Colon (tissue), 2 donors: ENCODE data around the gene ZNF429.
"Not testable (repeated sequence)": the region's sequence is repeated elsewhere in the genome, so short reads cannot be mapped to it uniquely, and the experiment has no call there.

Experiments
- FAIRE-seq: peaks from 2 replicates; lab custom pipeline; 2012; peaks lifted over from hg19 to GRCh38; lab: Jason Lieb, UNC
- donor health status: control.
- donor health status: control.

Gene ZNF429

DNA sequence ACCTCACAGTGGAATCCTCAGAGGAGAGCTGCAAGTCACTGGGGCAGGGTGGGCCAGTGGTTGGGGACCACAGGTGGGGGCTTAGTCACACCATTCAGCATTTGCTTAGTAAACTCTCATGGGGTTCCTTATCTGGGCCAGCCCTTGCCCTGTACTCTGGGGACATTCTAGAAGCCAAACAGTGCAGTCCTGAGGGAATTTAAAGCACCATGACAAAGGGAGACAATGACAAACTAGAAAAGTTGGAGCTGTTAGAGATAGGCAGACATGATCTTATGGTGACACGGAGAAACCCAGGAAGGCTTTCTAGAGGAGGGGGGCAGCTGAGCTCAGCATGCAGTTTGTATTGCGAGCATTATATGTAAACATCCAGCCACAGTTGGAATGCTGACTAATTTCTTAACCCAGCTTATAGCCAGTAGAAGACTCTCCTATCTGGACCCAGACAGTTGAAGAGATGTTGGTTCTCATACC is 87.6 kb downstream of the ZNF429 start:
- no peak for FAIRE-seq

DNA sequence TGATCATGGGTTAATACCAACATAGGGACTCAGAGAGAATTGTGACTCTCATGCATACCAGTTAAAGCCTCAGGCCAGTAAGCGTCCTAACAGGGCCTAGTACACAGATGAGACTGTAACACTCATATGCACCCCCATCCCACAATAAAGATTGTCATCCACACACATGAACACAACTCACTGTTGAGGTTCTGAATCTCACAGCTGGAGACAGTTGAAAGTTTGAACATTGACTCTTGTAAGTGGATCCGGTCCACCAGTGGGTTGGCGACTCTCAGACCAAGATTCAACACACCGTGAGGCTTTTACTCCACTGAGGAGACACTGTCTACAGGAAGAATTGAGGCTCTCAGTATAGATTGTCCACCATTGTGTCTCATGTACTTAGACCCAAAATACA is 88.1 kb downstream of the ZNF429 start:
- FAIRE-seq = no peak

DNA sequence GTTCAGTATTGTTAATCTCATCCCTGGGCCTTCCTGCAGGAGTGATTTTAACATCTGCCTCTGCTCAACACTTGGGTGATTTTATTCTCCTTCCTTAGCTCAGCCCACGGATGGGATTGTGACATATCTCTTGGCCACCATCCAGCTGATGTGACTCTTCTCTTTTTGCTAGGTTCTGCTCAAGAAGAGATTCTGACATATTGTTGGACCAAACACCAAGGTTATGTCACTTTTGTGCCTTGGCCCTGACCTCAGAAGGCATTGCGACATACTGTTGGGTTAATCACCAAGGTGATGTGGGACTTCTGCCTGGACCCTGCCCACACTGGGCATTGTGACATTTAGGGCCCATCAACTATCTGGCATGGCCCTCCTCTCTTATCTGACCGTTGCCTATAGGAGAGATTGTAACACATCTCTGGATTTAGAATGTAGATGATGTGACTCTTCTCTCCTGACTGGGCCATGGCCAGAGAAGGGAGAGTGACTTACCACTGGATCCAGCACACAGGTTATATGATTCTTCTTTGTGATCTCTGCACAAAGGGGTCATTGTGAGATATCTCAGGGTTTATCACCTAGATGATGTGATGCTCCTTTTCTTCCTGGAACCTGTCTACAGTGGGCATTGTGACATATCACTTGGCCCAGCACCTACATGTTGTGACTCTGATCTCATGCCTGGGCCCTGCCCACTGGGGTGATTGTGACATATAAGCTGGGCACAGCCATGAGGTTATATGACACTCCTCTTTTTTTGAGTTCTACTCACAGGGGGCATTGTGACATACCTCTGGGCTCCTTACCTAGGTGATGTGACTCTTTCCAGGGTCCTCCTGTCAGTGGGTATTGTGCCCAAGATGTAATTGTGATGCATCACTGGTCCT is 88.8 kb downstream of the ZNF429 start:
- FAIRE-seq = no peak

DNA sequence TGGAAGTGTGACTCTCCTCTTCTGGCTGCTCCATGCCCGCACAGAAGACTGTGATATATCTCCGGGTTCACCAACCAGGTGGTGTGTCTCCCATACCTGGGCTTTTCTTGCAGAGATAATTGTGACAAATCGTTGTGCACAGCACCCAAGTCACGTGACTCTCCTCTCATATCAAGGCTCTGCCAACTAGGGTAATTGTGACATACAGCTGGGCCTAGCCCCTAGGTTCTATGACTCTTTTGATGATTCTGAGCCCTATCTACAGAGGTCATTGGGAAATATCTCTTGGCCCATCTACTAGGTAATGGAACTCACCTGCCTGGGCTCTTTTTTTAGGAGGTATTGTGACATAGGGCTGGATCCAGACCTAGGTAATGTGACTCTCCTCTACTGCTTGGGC is 89.8 kb downstream of the ZNF429 start:
- no peak for FAIRE-seq

DNA sequence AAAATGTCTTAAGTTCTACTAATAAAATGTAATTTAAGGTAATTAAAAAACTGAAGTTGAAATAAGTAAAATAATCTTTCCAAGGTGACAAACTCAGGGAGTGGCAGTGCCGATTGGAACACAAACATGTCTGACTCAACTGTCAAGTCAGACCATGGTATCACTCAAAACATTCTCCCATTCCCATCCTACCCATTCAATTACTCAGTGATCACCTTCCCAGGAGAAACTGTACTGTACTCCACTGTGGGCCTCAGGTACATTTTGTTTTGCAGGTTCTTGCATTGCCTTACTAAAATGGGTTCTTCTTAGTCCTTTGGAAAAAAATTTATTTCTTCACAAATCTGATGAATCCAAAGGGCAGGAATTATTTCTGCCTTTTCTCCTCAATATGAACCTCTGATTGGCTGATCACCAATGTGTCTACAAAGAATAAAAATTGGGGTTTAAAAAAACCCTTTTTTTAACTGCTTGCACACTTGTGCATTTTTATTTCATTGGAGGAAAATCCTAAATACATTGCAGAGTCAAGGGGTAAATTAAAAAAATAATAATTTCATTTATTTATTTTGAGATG is 96.8 kb downstream of the ZNF429 start:
- FAIRE-seq = no peak

DNA sequence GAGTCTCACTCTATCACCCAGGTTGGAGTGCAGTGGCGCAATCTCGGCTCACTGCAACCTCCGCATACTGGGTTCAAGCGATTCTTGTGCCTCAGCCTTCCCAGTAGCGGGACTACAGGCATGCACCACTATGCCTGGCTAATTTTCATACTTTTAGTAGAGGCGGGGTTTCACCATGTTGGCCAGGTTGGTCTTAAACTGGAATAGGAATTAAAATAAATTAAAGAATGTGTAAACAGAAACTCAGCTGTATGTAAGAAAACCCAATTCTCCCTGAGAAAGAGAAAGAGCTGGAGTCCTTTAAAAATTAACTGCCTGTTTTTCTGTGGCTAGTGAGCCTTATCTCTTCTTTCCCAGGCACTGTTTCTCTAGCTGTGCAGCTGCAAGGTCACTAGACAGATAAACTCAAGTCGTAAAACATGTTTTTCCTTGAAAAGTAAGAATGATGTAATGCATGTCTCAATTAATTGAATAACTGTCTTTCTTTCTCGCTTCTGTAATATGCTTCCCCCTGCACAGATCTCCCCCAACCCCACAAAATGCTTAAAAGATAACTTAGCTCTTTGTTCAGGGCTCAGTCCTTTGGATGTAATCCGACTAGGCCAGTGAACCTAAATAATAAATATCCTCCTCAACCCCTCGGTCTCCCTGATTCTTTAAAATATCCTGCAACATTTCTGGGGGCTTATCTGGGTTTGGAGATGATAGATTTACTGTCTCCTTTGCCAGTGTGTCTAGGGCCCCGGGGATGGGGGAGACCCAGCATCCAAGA is 97.4 kb downstream of the ZNF429 start:
- not testable (repeated sequence) for FAIRE-seq

DNA sequence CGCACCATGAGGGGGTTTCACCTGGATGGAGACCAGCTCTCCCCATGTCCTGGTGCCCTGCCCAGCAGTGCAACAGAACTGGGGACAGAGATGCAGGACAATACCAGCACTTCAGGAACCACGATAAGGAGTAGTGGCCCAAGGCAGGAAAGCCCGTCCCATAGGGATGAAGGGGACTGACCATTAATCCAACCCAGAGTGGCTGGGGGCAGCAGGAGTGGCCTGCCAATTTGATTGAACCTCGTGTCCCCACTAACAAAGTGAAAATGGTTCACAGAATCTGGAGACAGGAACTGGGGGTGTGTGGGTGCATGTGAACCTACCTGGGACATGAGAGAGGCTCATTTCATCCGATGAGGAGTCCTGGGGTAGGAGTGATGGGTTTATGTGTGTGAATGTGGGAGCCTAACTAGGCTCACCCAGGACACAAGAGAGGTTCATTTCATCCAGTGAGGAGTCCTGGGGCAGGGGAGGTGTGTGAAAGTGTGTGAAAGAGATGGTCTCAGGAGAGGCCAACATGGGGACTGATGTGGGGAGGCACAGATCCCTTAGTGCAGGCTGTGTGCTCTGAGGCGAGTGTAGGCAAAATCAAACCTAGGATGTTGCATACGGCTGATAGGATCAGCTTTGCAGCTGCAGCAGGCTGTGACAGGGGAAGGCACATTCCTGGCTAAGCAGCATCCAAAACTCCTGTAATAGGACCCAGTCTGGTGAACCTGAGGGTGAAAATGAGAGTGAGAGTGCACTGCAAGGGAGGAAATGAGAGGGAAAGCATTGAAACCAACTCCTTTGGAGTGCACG is 98.2 kb downstream of the ZNF429 start:
- FAIRE-seq = no peak

DNA sequence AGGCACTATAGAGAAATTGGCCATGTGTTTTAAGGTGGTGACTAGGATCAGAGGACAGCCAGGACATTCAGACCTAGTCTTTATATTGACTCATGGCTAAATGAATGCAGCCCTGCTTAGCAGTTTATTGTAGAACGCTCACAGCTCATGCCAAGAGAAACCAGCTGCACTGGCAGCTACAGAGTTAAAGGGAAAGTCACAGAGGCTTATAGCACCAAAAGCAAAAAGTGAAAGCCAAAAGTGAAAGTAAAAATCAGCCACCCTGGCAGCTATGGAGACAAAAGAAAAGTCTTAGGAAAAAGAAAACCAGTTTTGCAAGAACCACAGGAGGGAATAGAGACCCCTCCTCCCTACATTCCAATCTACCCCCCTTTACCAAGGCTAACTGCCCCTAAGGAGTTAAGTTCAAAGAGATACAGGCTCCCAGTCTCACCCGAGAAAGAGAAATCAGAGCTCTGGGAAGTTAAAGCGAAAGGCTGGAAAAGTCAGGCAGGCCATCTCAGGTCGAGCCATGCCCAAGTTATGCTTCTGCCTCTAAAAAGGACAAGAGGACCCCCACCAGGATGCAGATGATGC is 99.0 kb downstream of the ZNF429 start:
- FAIRE-seq = no peak
